ENCODE data around the gene PDE4B. TPM values are rescaled to one million over a fixed set of nuclear protein-coding genes. Genes with fewer than 3 reads are reported as not detected.

The PDE4B gene
- polyA plus RNA-seq, 1 donor (not counting 4 experiments of a cell fraction or from before 2014, with no cell fraction given), result 0.29 TPM

GRCh38 chr1:66177510-66177909 is 384.8 kb downstream of the PDE4B start:
- TF ChIP-seq CTCF (optimal IDR thresholded peaks at IDR 0.05 in 1 of 3, IDR thresholded peaks at IDR 0.05 in 1 of 3, conservative IDR thresholded peaks at IDR 0.05 in 1 of 3; ENCODE audit: extremely low read depth in 1 of 3, insufficient read depth in 2 of 3, low read length in 3 of 3) (no peak), EZH2 (IDR thresholded peaks at IDR 0.05; ENCODE audit: low read length) (no peak)
- DNase-seq (ENCODE audit: low read depth, low spot score), result no peak
- no peaks in the 10 kb centered on the region for H3K4me1 ChIP-seq (ENCODE audit: control insufficient read depth, extremely low read depth, insufficient read depth, low read length)

GRCh38 chr1:66182026-66182425 is 389.3 kb downstream of the PDE4B start:
- Histone ChIP-seq H3K9ac (ENCODE audit: control insufficient read depth, extremely low read depth, insufficient read depth, low read length) (no peak overlapping the region), H3K27me3 (ENCODE audit: control insufficient read depth, extremely low read depth, insufficient read depth, low read length) (no peaks in the 10 kb centered on the region), H3K4me2 (ENCODE audit: control insufficient read depth, extremely low read depth, insufficient read depth, low read depth, low read length) (no peak overlapping the region), H3K4me1 (ENCODE audit: control insufficient read depth, extremely low read depth, insufficient read depth, low read length) (no peaks in the 10 kb centered on the region), H3K27ac (ENCODE audit: control insufficient read depth, insufficient read depth, low read length) (no peak overlapping the region), H2AFZ (ENCODE audit: control insufficient read depth, low read length) (no peak overlapping the region), H3K9me3 (ENCODE audit: control insufficient read depth, low read depth, low read length) (no peaks in the 10 kb centered on the region), H4K20me1 (ENCODE audit: control insufficient read depth, extremely low read depth, insufficient read depth, low read length) (no peaks in the 10 kb centered on the region), H3K9me1 (ENCODE audit: control insufficient read depth, extremely low read depth, insufficient read depth, low read length) (no peaks in the 10 kb centered on the region), H3K36me3 (ENCODE audit: control insufficient read depth in 2 of 2, extremely low read depth in 1 of 2, insufficient read depth in 2 of 2, low read length in 2 of 2) (no peaks in the 10 kb centered on the region), H3K4me3 (ENCODE audit: control insufficient read depth in 2 of 3, extremely low read depth in 1 of 3, insufficient read depth in 2 of 3, low read depth in 1 of 3, low read length in 3 of 3) (no peak overlapping the region), H3K79me2 (ENCODE audit: control insufficient read depth, insufficient read depth, low read length) (no peaks in the 10 kb centered on the region)
- FAIRE-seq (no peak), DNase-seq (ENCODE audit: low read depth, low spot score) (no peak)
- TF ChIP-seq CTCF (optimal IDR thresholded peaks at IDR 0.05 in 1 of 3, IDR thresholded peaks at IDR 0.05 in 1 of 3, conservative IDR thresholded peaks at IDR 0.05 in 1 of 3; ENCODE audit: extremely low read depth in 1 of 3, insufficient read depth in 2 of 3, low read length in 3 of 3) (no peak), EZH2 (IDR thresholded peaks at IDR 0.05; ENCODE audit: low read length) (no peak)
- dilution Hi-C loops (cut with MboI; ENCODE audit: extremely low pct_ligation_motif_present, low sequenced_read_pairs), result no loop called here

More at GRCh38 chr1:66177510-66177909, 384.8 kb downstream of the PDE4B start:
- dilution Hi-C loops (cut with MboI; ENCODE audit: extremely low pct_ligation_motif_present, low sequenced_read_pairs), result no loop called here
- no peaks in the 10 kb centered on the region for H3K27me3 ChIP-seq (ENCODE audit: control insufficient read depth, extremely low read depth, insufficient read depth, low read length)
- H3K4me3 ChIP-seq (ENCODE audit: control insufficient read depth in 2 of 3, extremely low read depth in 1 of 3, insufficient read depth in 2 of 3, low read depth in 1 of 3, low read length in 3 of 3), result no peak overlapping the region
- no peak overlapping the region for H2AFZ ChIP-seq (ENCODE audit: control insufficient read depth, low read length)
- H3K4me2 ChIP-seq (ENCODE audit: control insufficient read depth, extremely low read depth, insufficient read depth, low read depth, low read length), result no peak overlapping the region
- H4K20me1 ChIP-seq (ENCODE audit: control insufficient read depth, extremely low read depth, insufficient read depth, low read length), result no peaks in the 10 kb centered on the region
- no peak overlapping the region for H3K9ac ChIP-seq (ENCODE audit: control insufficient read depth, extremely low read depth, insufficient read depth, low read length)
- no peak overlapping the region for H3K27ac ChIP-seq (ENCODE audit: control insufficient read depth, insufficient read depth, low read length)
- FAIRE-seq, result no peak
- no peaks in the 10 kb centered on the region for H3K9me1 ChIP-seq (ENCODE audit: control insufficient read depth, extremely low read depth, insufficient read depth, low read length)
- no peaks in the 10 kb centered on the region for H3K79me2 ChIP-seq (ENCODE audit: control insufficient read depth, insufficient read depth, low read length)
- H3K9me3 ChIP-seq (ENCODE audit: control insufficient read depth, low read depth, low read length), result no peaks in the 10 kb centered on the region
- no peaks in the 10 kb centered on the region for H3K36me3 ChIP-seq (ENCODE audit: control insufficient read depth in 2 of 2, extremely low read depth in 1 of 2, insufficient read depth in 2 of 2, low read length in 2 of 2)

Measured in keratinocyte (primary cell).